Neural cell (in vitro differentiated cells): ENCODE data around the gene SART3. TPM values are rescaled to one million over a fixed set of nuclear protein-coding genes. Genes with fewer than 3 reads are reported as not detected.

Experiments used
- H2AFZ ChIP-seq: fragments of 200-600, 300-800 bp; sonication (generic), shearing (Covaris generic); 2 replicates; pipeline ENCODE4 v1.6.0; 2014; ENCODE audit warnings: low read depth, mild to moderate bottlenecking, antibody characterized with exemption, low read length, moderate library complexity
- H3F3A ChIP-seq: fragments of 200-600 bp; shearing (Covaris generic); 2 replicates; pipeline ENCODE4 v1.6.1; 2016; ENCODE audit warnings: mild to moderate bottlenecking, moderate library complexity, mixed read lengths, antibody characterized with exemption, low read length; ENCODE audit not compliant: insufficient read depth, poor library complexity, severe bottlenecking
- H3K27ac ChIP-seq: fragments of 200-600, 300-800 bp; sonication (generic), shearing (Covaris generic); 2 replicates; pipeline ENCODE4 v1.5.1; 2014; ENCODE audit warnings: mild to moderate bottlenecking, low read length, moderate library complexity
- H3K27me3 ChIP-seq: fragments of 300-800, 200-600 bp; sonication (generic), shearing (Covaris generic); 2 replicates; pipeline ENCODE4 v1.6.0; 2014; ENCODE audit warnings: mild to moderate bottlenecking, low read depth, low read length, moderate library complexity; ENCODE audit not compliant: insufficient read depth
- H3K36me3 ChIP-seq: fragments of 300-800, 200-600 bp; sonication (generic), shearing (Covaris generic); 2 replicates; pipeline ENCODE4 v1.5.1; 2014; ENCODE audit warnings: mild to moderate bottlenecking, antibody characterized with exemption, low read length, moderate library complexity; ENCODE audit not compliant: insufficient read depth
- H3K4me2 ChIP-seq: fragments of 300-800, 200-600 bp; sonication (generic), shearing (Covaris generic); 2 replicates; pipeline ENCODE4 v1.6.0; 2014; ENCODE audit warnings: mild to moderate bottlenecking, low read length
- H3K4me3 ChIP-seq: fragments of 300-800, 200-600 bp; sonication (generic), shearing (Covaris generic); 2 replicates; pipeline ENCODE4 v1.5.1; 2014; ENCODE audit warnings: mild to moderate bottlenecking, low read length, moderate library complexity
- H3K79me2 ChIP-seq: fragments of 200-600 bp; shearing (Covaris generic); replicated peaks from 2 replicates; pipeline ENCODE4 v1.6.0; 2014; ENCODE audit warnings: mild to moderate bottlenecking, low read length, moderate library complexity; ENCODE audit not compliant: insufficient read depth
- H3K9ac ChIP-seq: fragments of 300-800, 200-600 bp; sonication (generic), shearing (Covaris generic); 2 replicates; pipeline ENCODE4 v1.6.1; 2016; ENCODE audit warnings: mild to moderate bottlenecking, low read length, mixed read lengths
- H3K9me2 ChIP-seq: fragments of 200-600 bp; shearing (Covaris generic); 2 replicates; pipeline ENCODE4 v1.6.1; 2016; ENCODE audit warnings: mild to moderate bottlenecking, low read length, mixed read lengths; ENCODE audit not compliant: insufficient read depth
- H3K9me3 ChIP-seq: fragments of 200-600, 300-800 bp; sonication (generic), shearing (Covaris generic); 2 replicates; pipeline ENCODE4 v1.6.1; 2016; ENCODE audit warnings: mild to moderate bottlenecking, mixed run types, low read length, moderate library complexity, mixed read lengths
- H4K20me1 ChIP-seq: fragments of 200-600 bp; shearing (Covaris generic); 2 replicates; pipeline ENCODE4 v1.6.1; 2016; ENCODE audit warnings: mild to moderate bottlenecking, mixed run types; ENCODE audit not compliant: insufficient read depth
- EP300 ChIP-seq: fragments of 450-650 bp; conservative IDR thresholded peaks from 2 replicates; pipeline ENCODE4 v1.6.1; 2014; ENCODE audit warnings: antibody characterized with exemption, mild to moderate bottlenecking, moderate library complexity; ENCODE audit not compliant: poor library complexity, severe bottlenecking
- EZH2 ChIP-seq: fragments of 200-600, 300-800 bp; shearing (Covaris generic), sonication (generic); IDR thresholded peaks from 2 replicates; pipeline ENCODE4 v1.6.1; 2014; ENCODE audit warnings: antibody characterized with exemption, low read length, borderline replicate concordance, mild to moderate bottlenecking; ENCODE audit not compliant: insufficient read depth, poor library complexity, severe bottlenecking
- MXI1 ChIP-seq: fragments of 450-650 bp; conservative IDR thresholded peaks from 2 replicates; pipeline ENCODE4 v1.6.1; 2014; ENCODE audit warnings: antibody characterized with exemption, mild to moderate bottlenecking; ENCODE audit not compliant: poor library complexity, severe bottlenecking
- POLR2AphosphoS5 ChIP-seq: IDR thresholded peaks from 2 replicates; pipeline ENCODE4 v1.6.1; 2012
- RAD21 ChIP-seq: fragments of 450-650 bp; conservative IDR thresholded peaks from 2 replicates; pipeline ENCODE4 v1.6.1; 2014; ENCODE audit warnings: antibody characterized with exemption, mild to moderate bottlenecking, moderate library complexity
- REST ChIP-seq: IDR thresholded peaks from 2 replicates; pipeline ENCODE4 v1.6.1; 2012; ENCODE audit warnings: borderline replicate concordance
- SMC3 ChIP-seq: fragments of 450-650 bp; conservative IDR thresholded peaks from 2 replicates; pipeline ENCODE4 v1.6.1; 2014; ENCODE audit warnings: antibody characterized with exemption, mild to moderate bottlenecking, moderate library complexity; ENCODE audit not compliant: poor library complexity
- TAF1 ChIP-seq: IDR thresholded peaks from 2 replicates; pipeline ENCODE4 v1.6.1; 2012; ENCODE audit warnings: low read depth
- polyA plus RNA-seq: library from polyadenylated mRNA; depleted of rRNA; stranded (reverse); fragments of >200 nt; gene quantifications from 2 replicates; pipeline ENCODE4 v1.2.3, GENCODE V29; 2014
- TF ChIP-seq, protein P1 (sequence below): fragments of 450-650 bp; IDR thresholded peaks from 2 replicates; pipeline ENCODE4 v1.5.1; 2014; ENCODE audit warnings: antibody characterized with exemption, mild to moderate bottlenecking, moderate library complexity; ENCODE audit not compliant: poor library complexity, severe bottlenecking

SART3 gene
- polyA plus RNA-seq, 1 donor from 2014 or later, result 71.0 TPM

DNA sequence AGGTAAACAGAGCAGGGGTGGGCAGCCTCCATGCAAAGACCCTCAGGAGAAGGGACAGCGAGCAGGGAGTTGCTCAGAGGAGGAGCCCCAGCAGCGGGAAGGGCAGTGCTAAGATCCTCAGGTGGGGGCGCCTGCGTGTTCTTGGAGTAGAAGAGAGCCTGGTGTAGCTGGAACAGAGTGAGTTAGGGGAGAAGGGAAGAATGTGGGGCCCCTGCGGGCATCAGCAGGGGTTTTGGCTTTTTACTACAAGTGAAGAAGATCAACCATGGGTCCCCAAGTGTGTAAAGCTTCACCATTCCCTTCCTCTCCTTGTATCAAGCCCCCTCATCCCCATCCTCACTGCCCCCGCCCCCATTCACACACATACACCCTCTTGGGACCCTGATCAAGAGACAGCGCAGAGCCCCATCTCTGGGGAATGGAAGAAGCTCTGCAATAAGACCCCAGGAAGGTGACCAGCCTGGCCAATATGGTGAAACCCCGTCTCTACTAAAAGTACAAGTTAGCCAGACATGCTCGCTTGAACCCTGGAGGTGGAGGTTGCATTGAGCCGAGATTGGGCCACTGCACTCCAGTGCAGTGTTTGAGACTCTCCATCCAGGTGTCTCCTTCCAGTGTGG is 47.1 kb upstream of the SART3 start:
- no peak for TF ChIP-seq REST
- no peak for TF ChIP-seq TAF1
- TF ChIP-seq EP300, result no peak
- TF ChIP-seq MXI1, result no peak
- TF ChIP-seq, protein P1, sequence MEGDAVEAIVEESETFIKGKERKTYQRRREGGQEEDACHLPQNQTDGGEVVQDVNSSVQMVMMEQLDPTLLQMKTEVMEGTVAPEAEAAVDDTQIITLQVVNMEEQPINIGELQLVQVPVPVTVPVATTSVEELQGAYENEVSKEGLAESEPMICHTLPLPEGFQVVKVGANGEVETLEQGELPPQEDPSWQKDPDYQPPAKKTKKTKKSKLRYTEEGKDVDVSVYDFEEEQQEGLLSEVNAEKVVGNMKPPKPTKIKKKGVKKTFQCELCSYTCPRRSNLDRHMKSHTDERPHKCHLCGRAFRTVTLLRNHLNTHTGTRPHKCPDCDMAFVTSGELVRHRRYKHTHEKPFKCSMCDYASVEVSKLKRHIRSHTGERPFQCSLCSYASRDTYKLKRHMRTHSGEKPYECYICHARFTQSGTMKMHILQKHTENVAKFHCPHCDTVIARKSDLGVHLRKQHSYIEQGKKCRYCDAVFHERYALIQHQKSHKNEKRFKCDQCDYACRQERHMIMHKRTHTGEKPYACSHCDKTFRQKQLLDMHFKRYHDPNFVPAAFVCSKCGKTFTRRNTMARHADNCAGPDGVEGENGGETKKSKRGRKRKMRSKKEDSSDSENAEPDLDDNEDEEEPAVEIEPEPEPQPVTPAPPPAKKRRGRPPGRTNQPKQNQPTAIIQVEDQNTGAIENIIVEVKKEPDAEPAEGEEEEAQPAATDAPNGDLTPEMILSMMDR, result no peak
- no peak for TF ChIP-seq RAD21
- TF ChIP-seq SMC3, result no peak
- TF ChIP-seq POLR2AphosphoS5, result no peak
- TF ChIP-seq EZH2, result no peak
- Histone ChIP-seq H3K9me2 (no peaks in the 10 kb centered on the region), H3K36me3 (no peaks in the 10 kb centered on the region), H3K9ac (no peak overlapping the region), H3K27me3 (no peaks in the 10 kb centered on the region), H3K4me3 (no peak overlapping the region), H4K20me1 (no peaks in the 10 kb centered on the region), H3F3A (no peaks in the 10 kb centered on the region), H2AFZ (no peak overlapping the region), H3K79me2 (no peaks in the 10 kb centered on the region), H3K4me2 (no peak overlapping the region), H3K27ac (no peak overlapping the region), H3K9me3 (no peaks in the 10 kb centered on the region)

- H3K9me3 ChIP-seq, result no peaks in the 10 kb centered on the region
- H3K4me3 ChIP-seq, result no peak overlapping the region
- H3K79me2 ChIP-seq, result no peaks in the 10 kb centered on the region
- no peak overlapping the region for H3K4me2 ChIP-seq
- TF ChIP-seq RAD21 (no peak), POLR2AphosphoS5 (no peak), TAF1 (no peak), EP300 (no peak), SMC3 (no peak)
- TF ChIP-seq, protein P1, result no peak
- H3K27me3 ChIP-seq, result no peaks in the 10 kb centered on the region
- H3K36me3 ChIP-seq, result no peaks in the 10 kb centered on the region
- no peaks in the 10 kb centered on the region for H4K20me1 ChIP-seq
- no peak overlapping the region for H3K9ac ChIP-seq
- H3K9me2 ChIP-seq, result no peaks in the 10 kb centered on the region
- no peak overlapping the region for H3K27ac ChIP-seq
- no peaks in the 10 kb centered on the region for H3F3A ChIP-seq
- no peak overlapping the region for H2AFZ ChIP-seq
Measured at GRCh38 chr12:108606492-108606891, 45.5 kb upstream of the SART3 start.
